ENCODE data around the gene MTA1.

Gene MTA1

GRCh38 chr14:105431256-105431655 lies 11.6 kb downstream of the MTA1 start:
- Mint-ChIP-seq H3K27ac (no peak overlapping the region), H3K4me1 (ENCODE audit: low read depth) (peaks cover 11% of the 10 kb centered on the region), H3K4me3 (no peak overlapping the region), H3K36me3 (ENCODE audit: low read depth) (peaks cover 43% of the 10 kb centered on the region), H3K27me3 (no peaks in the 10 kb centered on the region), H3K9me3 (no peaks in the 10 kb centered on the region)
- intact Hi-C loops (cut with micrococcal nuclease), result no loop called here

- intact Hi-C loops (cut with micrococcal nuclease), result no loop called here
- Mint-ChIP-seq H3K36me3 (ENCODE audit: low read depth) (peaks cover 38% of the 10 kb centered on the region), H3K27ac (no peak overlapping the region), H3K9me3 (no peaks in the 10 kb centered on the region), H3K4me1 (ENCODE audit: low read depth) (peaks cover 11% of the 10 kb centered on the region), H3K4me3 (no peak overlapping the region), H3K27me3 (no peaks in the 10 kb centered on the region)
These were observed 13.0 kb downstream of the MTA1 start for GRCh38 chr14:105432657-105433056.

GRCh38 chr14:105433161-105433605 lies 13.6 kb downstream of the MTA1 start:
- Mint-ChIP-seq H3K27me3 (no peaks in the 10 kb centered on the region), H3K4me3 (no peak overlapping the region), H3K27ac (no peak overlapping the region), H3K9me3 (no peaks in the 10 kb centered on the region), H3K36me3 (ENCODE audit: low read depth) (peaks cover 41% of the 10 kb centered on the region), H3K4me1 (ENCODE audit: low read depth) (peaks cover 8% of the 10 kb centered on the region)
- intact Hi-C loops (cut with micrococcal nuclease), result no loop called here

GRCh38 chr14:105436402-105436801 lies 16.8 kb downstream of the MTA1 start:
- Mint-ChIP-seq H3K9me3 (no peaks in the 10 kb centered on the region), H3K4me3 (no peak overlapping the region), H3K4me1 (ENCODE audit: low read depth) (peaks cover 6% of the 10 kb centered on the region), H3K36me3 (ENCODE audit: low read depth) (peaks cover 48% of the 10 kb centered on the region), H3K27me3 (no peaks in the 10 kb centered on the region), H3K27ac (no peak overlapping the region)
- intact Hi-C loops (cut with micrococcal nuclease), result no loop called here

GRCh38 chr14:105436891-105437722 lies 17.5 kb downstream of the MTA1 start:
- Mint-ChIP-seq H3K4me3 (no peak overlapping the region), H3K27me3 (no peaks in the 10 kb centered on the region), H3K9me3 (no peaks in the 10 kb centered on the region), H3K36me3 (ENCODE audit: low read depth) (peaks cover 55% of the 10 kb centered on the region), H3K4me1 (ENCODE audit: low read depth) (peaks cover 6% of the 10 kb centered on the region), H3K27ac (no peak overlapping the region)
- intact Hi-C loops (cut with micrococcal nuclease), result no loop called here

- H3K27ac Mint-ChIP-seq, result no peak overlapping the region
- peaks cover 63% of the 10 kb centered on the region for H3K36me3 Mint-ChIP-seq (ENCODE audit: low read depth)
- H3K4me3 Mint-ChIP-seq, result no peak overlapping the region
- H3K9me3 Mint-ChIP-seq, result no peaks in the 10 kb centered on the region
- peaks cover 6% of the 10 kb centered on the region for H3K4me1 Mint-ChIP-seq (ENCODE audit: low read depth)
- intact Hi-C loops (cut with micrococcal nuclease), result no loop called here
- no peaks in the 10 kb centered on the region for H3K27me3 Mint-ChIP-seq
These were observed 18.3 kb downstream of the MTA1 start for GRCh38 chr14:105437723-105438500.

- no peak overlapping the region for H3K27ac Mint-ChIP-seq
- H3K9me3 Mint-ChIP-seq, result no peaks in the 10 kb centered on the region
- H3K4me3 Mint-ChIP-seq, result no peak overlapping the region
- H3K36me3 Mint-ChIP-seq (ENCODE audit: low read depth), result peaks cover 70% of the 10 kb centered on the region
- no peaks in the 10 kb centered on the region for H3K27me3 Mint-ChIP-seq
- intact Hi-C loops (cut with micrococcal nuclease), result no loop called here
- peaks cover 6% of the 10 kb centered on the region for H3K4me1 Mint-ChIP-seq (ENCODE audit: low read depth)
These were observed 19.6 kb downstream of the MTA1 start for GRCh38 chr14:105439179-105439578.

- H3K4me1 Mint-ChIP-seq (ENCODE audit: low read depth), result peaks cover 2% of the 10 kb centered on the region
- H3K27me3 Mint-ChIP-seq, result no peaks in the 10 kb centered on the region
- no peaks in the 10 kb centered on the region for H3K9me3 Mint-ChIP-seq
- peaks cover 75% of the 10 kb centered on the region for H3K36me3 Mint-ChIP-seq (ENCODE audit: low read depth)
- H3K27ac Mint-ChIP-seq, result no peak overlapping the region
- no peak overlapping the region for H3K4me3 Mint-ChIP-seq
- intact Hi-C loops (cut with micrococcal nuclease), result no loop called here
These were observed 20.3 kb downstream of the MTA1 start for GRCh38 chr14:105439710-105440553.

- Mint-ChIP-seq H3K36me3 (ENCODE audit: low read depth) (peaks cover 81% of the 10 kb centered on the region), H3K27me3 (no peaks in the 10 kb centered on the region), H3K4me3 (no peak overlapping the region), H3K4me1 (ENCODE audit: low read depth) (no peaks in the 10 kb centered on the region), H3K27ac (no peak overlapping the region), H3K9me3 (no peaks in the 10 kb centered on the region)
- intact Hi-C loops (cut with micrococcal nuclease), result no loop called here
These were observed 20.9 kb downstream of the MTA1 start for GRCh38 chr14:105440554-105440900.

- H3K36me3 Mint-ChIP-seq (ENCODE audit: low read depth), result peaks cover 85% of the 10 kb centered on the region
- intact Hi-C loops (cut with micrococcal nuclease), result no loop called here
- H3K27ac Mint-ChIP-seq, result no peak overlapping the region
- H3K9me3 Mint-ChIP-seq, result no peaks in the 10 kb centered on the region
- H3K27me3 Mint-ChIP-seq, result no peaks in the 10 kb centered on the region
- no peaks in the 10 kb centered on the region for H3K4me1 Mint-ChIP-seq (ENCODE audit: low read depth)
- H3K4me3 Mint-ChIP-seq, result no peak overlapping the region
These were observed 21.4 kb downstream of the MTA1 start for GRCh38 chr14:105440992-105441391.

GRCh38 chr14:105442125-105442524 lies 22.5 kb downstream of the MTA1 start:
- Mint-ChIP-seq H3K36me3 (ENCODE audit: low read depth) (peaks cover 89% of the 10 kb centered on the region), H3K4me1 (ENCODE audit: low read depth) (no peaks in the 10 kb centered on the region), H3K4me3 (no peak overlapping the region), H3K9me3 (no peaks in the 10 kb centered on the region), H3K27ac (no peak overlapping the region), H3K27me3 (no peaks in the 10 kb centered on the region)
- intact Hi-C loops (cut with micrococcal nuclease), result no loop called here

GRCh38 chr14:105442834-105443233 lies 23.2 kb downstream of the MTA1 start:
- Mint-ChIP-seq H3K4me1 (ENCODE audit: low read depth) (no peaks in the 10 kb centered on the region), H3K9me3 (no peaks in the 10 kb centered on the region), H3K36me3 (ENCODE audit: low read depth) (peaks cover 89% of the 10 kb centered on the region), H3K27ac (no peak overlapping the region), H3K4me3 (no peak overlapping the region), H3K27me3 (no peaks in the 10 kb centered on the region)
- intact Hi-C loops (cut with micrococcal nuclease), result no loop called here

- H3K27ac Mint-ChIP-seq, result no peak overlapping the region
- H3K4me3 Mint-ChIP-seq, result no peak overlapping the region
- no peaks in the 10 kb centered on the region for H3K9me3 Mint-ChIP-seq
- no peaks in the 10 kb centered on the region for H3K4me1 Mint-ChIP-seq (ENCODE audit: low read depth)
- intact Hi-C loops (cut with micrococcal nuclease), result no loop called here
- H3K36me3 Mint-ChIP-seq (ENCODE audit: low read depth), result peaks cover 78% of the 10 kb centered on the region
- no peaks in the 10 kb centered on the region for H3K27me3 Mint-ChIP-seq
These were observed 25.2 kb downstream of the MTA1 start for GRCh38 chr14:105444859-105445258.

- H3K27me3 Mint-ChIP-seq, result no peaks in the 10 kb centered on the region
- no peak overlapping the region for H3K27ac Mint-ChIP-seq
- peaks cover 78% of the 10 kb centered on the region for H3K36me3 Mint-ChIP-seq (ENCODE audit: low read depth)
- no peaks in the 10 kb centered on the region for H3K9me3 Mint-ChIP-seq
- no peaks in the 10 kb centered on the region for H3K4me1 Mint-ChIP-seq (ENCODE audit: low read depth)
- intact Hi-C loops (cut with micrococcal nuclease), result no loop called here
- H3K4me3 Mint-ChIP-seq, result no peak overlapping the region
These were observed 25.7 kb downstream of the MTA1 start for GRCh38 chr14:105445290-105445689.
